Measurements from ENCODE around the gene SFXN2. TPM values are rescaled to one million over a fixed set of nuclear protein-coding genes. Genes with fewer than 3 reads are reported as not detected.
"Not testable (repeated sequence)": the region's sequence is repeated elsewhere in the genome, so short reads cannot be mapped to it uniquely, and the experiment has no call there.

Gene SFXN2
- total RNA-seq, 1 experiment from 2014 or later, result 21.2 TPM

- Mint-ChIP-seq H3K4me3 (ENCODE audit: low read depth, unreplicated experiment) (no peak overlapping the region), H3K9me3 (ENCODE audit: low read depth, unreplicated experiment) (no peaks in the 10 kb centered on the region), H3K27me3 (ENCODE audit: unreplicated experiment) (no peaks in the 10 kb centered on the region), H3K4me1 (ENCODE audit: low read depth, unreplicated experiment) (no peaks in the 10 kb centered on the region), H3K27ac (ENCODE audit: unreplicated experiment) (no peak overlapping the region), H3K36me3 (ENCODE audit: insufficient read depth, unreplicated experiment) (no peaks in the 10 kb centered on the region)
- TF ChIP-seq CTCF (IDR thresholded peaks at IDR 0.05; ENCODE audit: unreplicated experiment), result no peak
- CTCF ChIA-PET, result no interaction called here
- BruUV-seq (replicated peaks), result no TSS peak
- intact Hi-C loops (cut with micrococcal nuclease; ENCODE audit: unreplicated experiment), result no loop called here
- no peak for DNase-seq
Observed at GRCh38 chr10:102691285-102692066, 23.0 kb upstream of the SFXN2 start.

- not testable (repeated sequence) for BruUV-seq (replicated peaks)
Observed at GRCh38 chr10:102695401-102695800, 19.0 kb upstream of the SFXN2 start.

DNA sequence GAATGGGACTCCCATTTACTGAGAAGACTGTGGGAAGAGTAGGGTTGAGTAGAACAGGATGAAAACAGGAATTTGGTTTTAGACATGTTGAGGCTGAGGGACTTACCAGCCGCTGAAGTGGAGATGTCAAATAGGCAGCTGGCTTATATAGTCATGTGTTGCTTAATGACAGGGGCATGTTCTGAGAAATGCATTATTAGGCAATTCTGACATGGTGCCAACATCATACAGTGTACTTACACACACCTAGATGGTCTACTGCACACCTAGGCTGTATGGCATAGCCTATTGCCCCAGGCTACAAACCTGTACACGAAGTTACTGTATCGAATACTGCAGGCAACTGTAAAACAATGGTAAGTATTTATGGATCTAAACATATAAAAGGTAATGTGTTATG lies 17.7 kb upstream of the SFXN2 start:
- TF ChIP-seq CTCF (IDR thresholded peaks at IDR 0.05; ENCODE audit: unreplicated experiment), result no peak
- CTCF ChIA-PET, result no interaction called here
- no TSS peak for BruUV-seq (replicated peaks)
- intact Hi-C loops (cut with micrococcal nuclease; ENCODE audit: unreplicated experiment), result no loop called here
- H3K4me1 Mint-ChIP-seq (ENCODE audit: low read depth, unreplicated experiment), result no peaks in the 10 kb centered on the region
- DNase-seq, result no peak
- no peak overlapping the region for H3K27ac Mint-ChIP-seq (ENCODE audit: unreplicated experiment)
- H3K4me3 Mint-ChIP-seq (ENCODE audit: low read depth, unreplicated experiment), result no peak overlapping the region
- no peaks in the 10 kb centered on the region for H3K36me3 Mint-ChIP-seq (ENCODE audit: insufficient read depth, unreplicated experiment)
- H3K9me3 Mint-ChIP-seq (ENCODE audit: low read depth, unreplicated experiment), result no peaks in the 10 kb centered on the region
- H3K27me3 Mint-ChIP-seq (ENCODE audit: unreplicated experiment), result no peaks in the 10 kb centered on the region

More at GRCh38 chr10:102695401-102695800, 19.0 kb upstream of the SFXN2 start:
- intact Hi-C loops (cut with micrococcal nuclease; ENCODE audit: unreplicated experiment); H3K4me1 Mint-ChIP-seq (ENCODE audit: low read depth, unreplicated experiment); H3K9me3 Mint-ChIP-seq (ENCODE audit: low read depth, unreplicated experiment); CTCF ChIA-PET; H3K27ac Mint-ChIP-seq (ENCODE audit: unreplicated experiment); DNase-seq; H3K36me3 Mint-ChIP-seq (ENCODE audit: insufficient read depth, unreplicated experiment); H3K27me3 Mint-ChIP-seq (ENCODE audit: unreplicated experiment); H3K4me3 Mint-ChIP-seq (ENCODE audit: low read depth, unreplicated experiment): not testable (repeated sequence)

GRCh38 chr10:102698894-102699293 lies 15.5 kb upstream of the SFXN2 start:
- BruUV-seq (replicated peaks), result no TSS peak
- H3K27me3 Mint-ChIP-seq (ENCODE audit: unreplicated experiment), result no peaks in the 10 kb centered on the region
- H3K36me3 Mint-ChIP-seq (ENCODE audit: insufficient read depth, unreplicated experiment), result no peaks in the 10 kb centered on the region
- DNase-seq, result no peak
- H3K27ac Mint-ChIP-seq (ENCODE audit: unreplicated experiment), result no peak overlapping the region
- no peak for TF ChIP-seq CTCF (IDR thresholded peaks at IDR 0.05; ENCODE audit: unreplicated experiment)
- H3K4me1 Mint-ChIP-seq (ENCODE audit: low read depth, unreplicated experiment), result no peaks in the 10 kb centered on the region
- no peak overlapping the region for H3K4me3 Mint-ChIP-seq (ENCODE audit: low read depth, unreplicated experiment)
- no peaks in the 10 kb centered on the region for H3K9me3 Mint-ChIP-seq (ENCODE audit: low read depth, unreplicated experiment)
- CTCF ChIA-PET, result no interaction called here
- intact Hi-C loops (cut with micrococcal nuclease; ENCODE audit: unreplicated experiment), result no loop called here

DNA sequence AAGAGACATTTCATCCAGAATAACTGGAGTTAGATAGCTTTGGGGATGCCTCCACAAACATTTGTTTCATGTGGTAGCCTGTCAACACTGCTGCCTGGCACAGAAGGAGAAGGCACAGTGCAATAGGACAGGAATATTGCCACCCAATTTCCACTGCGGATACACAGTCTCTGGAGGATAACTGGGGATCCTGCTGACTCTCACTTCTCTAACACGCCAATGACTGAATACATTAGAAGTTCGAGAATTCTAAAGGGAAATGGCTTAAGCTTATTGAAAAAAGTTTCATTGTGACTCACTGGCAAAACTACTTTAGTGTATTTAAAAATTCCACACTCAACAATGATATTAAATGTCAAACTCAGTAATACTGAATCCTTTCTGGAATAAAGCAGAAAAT lies 13.2 kb upstream of the SFXN2 start:
- CTCF ChIA-PET, result no interaction called here
- Mint-ChIP-seq H3K36me3 (ENCODE audit: insufficient read depth, unreplicated experiment) (no peaks in the 10 kb centered on the region), H3K9me3 (ENCODE audit: low read depth, unreplicated experiment) (no peaks in the 10 kb centered on the region), H3K4me1 (ENCODE audit: low read depth, unreplicated experiment) (peaks cover 8% of the 10 kb centered on the region), H3K27ac (ENCODE audit: unreplicated experiment) (no peak overlapping the region), H3K27me3 (ENCODE audit: unreplicated experiment) (no peaks in the 10 kb centered on the region), H3K4me3 (ENCODE audit: low read depth, unreplicated experiment) (no peak overlapping the region)
- intact Hi-C loops (cut with micrococcal nuclease; ENCODE audit: unreplicated experiment), result no loop called here
- no peak for DNase-seq
- TF ChIP-seq CTCF (IDR thresholded peaks at IDR 0.05; ENCODE audit: unreplicated experiment), result no peak
- BruUV-seq (replicated peaks), result no TSS peak
